ENCODE results near the gene S100A2.

The S100A2 gene

GRCh38 chr1:153569465-153569864 is 3.8 kb upstream of the S100A2 start:
- H3K4me1 ChIP-seq (ENCODE audit: control insufficient read depth, low read length) = peaks cover 6% of the 10 kb centered on the region
- H3K9me3 ChIP-seq (ENCODE audit: control insufficient read depth, insufficient read depth, low read length) = no peaks in the 10 kb centered on the region
- H4K20me1 ChIP-seq (ENCODE audit: control insufficient read depth, insufficient read depth, low read depth, low read length) = no peaks in the 10 kb centered on the region
- no peaks in the 10 kb centered on the region for H3K36me3 ChIP-seq (ENCODE audit: control insufficient read depth, low read length)
- no peaks in the 10 kb centered on the region for H3F3A ChIP-seq (ENCODE audit: control insufficient read depth, insufficient read depth)
- no peaks in the 10 kb centered on the region for H3K27me3 ChIP-seq (ENCODE audit: control insufficient read depth, low read length)
- no peaks in the 10 kb centered on the region for H3K9me2 ChIP-seq (replicated peaks; ENCODE audit: control insufficient read depth, low read length)
- TF ChIP-seq EZH2phosphoT487 (IDR thresholded peaks at IDR 0.05; ENCODE audit: borderline replicate concordance, low read length) (no peak), CTCF (IDR thresholded peaks at IDR 0.05; ENCODE audit: low read depth, low read length, poor library complexity, severe bottlenecking) (no peak)
- H3K27ac ChIP-seq (ENCODE audit: low read depth, low read length) = no peak overlapping the region
- H3K4me3 ChIP-seq (ENCODE audit: low read length) = no peak overlapping the region
- H3K79me2 ChIP-seq (ENCODE audit: control insufficient read depth, low read length) = no peaks in the 10 kb centered on the region
- H3K4me2 ChIP-seq (ENCODE audit: low read length) = no peak overlapping the region

- Histone ChIP-seq H3K36me3 (ENCODE audit: control insufficient read depth, low read length) (no peaks in the 10 kb centered on the region), H3K9me2 (replicated peaks; ENCODE audit: control insufficient read depth, low read length) (no peaks in the 10 kb centered on the region), H4K20me1 (ENCODE audit: control insufficient read depth, insufficient read depth, low read depth, low read length) (no peaks in the 10 kb centered on the region), H3F3A (ENCODE audit: control insufficient read depth, insufficient read depth) (no peaks in the 10 kb centered on the region), H3K9me3 (ENCODE audit: control insufficient read depth, insufficient read depth, low read length) (no peaks in the 10 kb centered on the region), H3K27ac (ENCODE audit: low read depth, low read length) (no peak overlapping the region), H3K79me2 (ENCODE audit: control insufficient read depth, low read length) (no peaks in the 10 kb centered on the region), H3K27me3 (ENCODE audit: control insufficient read depth, low read length) (no peaks in the 10 kb centered on the region), H3K4me2 (ENCODE audit: low read length) (peak overlapping the region; percentile 12), H3K4me3 (ENCODE audit: low read length) (no peak overlapping the region), H3K4me1 (ENCODE audit: control insufficient read depth, low read length) (peaks cover 6% of the 10 kb centered on the region)
- TF ChIP-seq EZH2phosphoT487 (IDR thresholded peaks at IDR 0.05; ENCODE audit: borderline replicate concordance, low read length) (no peak), CTCF (IDR thresholded peaks at IDR 0.05; ENCODE audit: low read depth, low read length, poor library complexity, severe bottlenecking) (peak; percentile 92)
These were observed 2.9 kb upstream of the S100A2 start for GRCh38 chr1:153568367-153569099.

- no peaks in the 10 kb centered on the region for H3K9me2 ChIP-seq (replicated peaks; ENCODE audit: control insufficient read depth, low read length)
- TF ChIP-seq CTCF (IDR thresholded peaks at IDR 0.05; ENCODE audit: low read depth, low read length, poor library complexity, severe bottlenecking) = no peak
- TF ChIP-seq EZH2phosphoT487 (IDR thresholded peaks at IDR 0.05; ENCODE audit: borderline replicate concordance, low read length) = no peak
- H4K20me1 ChIP-seq (ENCODE audit: control insufficient read depth, insufficient read depth, low read depth, low read length) = no peaks in the 10 kb centered on the region
- H3K27ac ChIP-seq (ENCODE audit: low read depth, low read length) = no peak overlapping the region
- H3K9me3 ChIP-seq (ENCODE audit: control insufficient read depth, insufficient read depth, low read length) = no peaks in the 10 kb centered on the region
- no peak overlapping the region for H3K4me3 ChIP-seq (ENCODE audit: low read length)
- peaks cover 6% of the 10 kb centered on the region for H3K4me1 ChIP-seq (ENCODE audit: control insufficient read depth, low read length)
- no peaks in the 10 kb centered on the region for H3K27me3 ChIP-seq (ENCODE audit: control insufficient read depth, low read length)
- H3K36me3 ChIP-seq (ENCODE audit: control insufficient read depth, low read length) = no peaks in the 10 kb centered on the region
- no peaks in the 10 kb centered on the region for H3K79me2 ChIP-seq (ENCODE audit: control insufficient read depth, low read length)
- H3K4me2 ChIP-seq (ENCODE audit: low read length) = no peak overlapping the region
- no peaks in the 10 kb centered on the region for H3F3A ChIP-seq (ENCODE audit: control insufficient read depth, insufficient read depth)
These were observed 2.1 kb upstream of the S100A2 start for GRCh38 chr1:153567621-153568366.

Measured in DOHH2 (cell line).